ENCODE measurements around the gene ARMC9.

DNA sequence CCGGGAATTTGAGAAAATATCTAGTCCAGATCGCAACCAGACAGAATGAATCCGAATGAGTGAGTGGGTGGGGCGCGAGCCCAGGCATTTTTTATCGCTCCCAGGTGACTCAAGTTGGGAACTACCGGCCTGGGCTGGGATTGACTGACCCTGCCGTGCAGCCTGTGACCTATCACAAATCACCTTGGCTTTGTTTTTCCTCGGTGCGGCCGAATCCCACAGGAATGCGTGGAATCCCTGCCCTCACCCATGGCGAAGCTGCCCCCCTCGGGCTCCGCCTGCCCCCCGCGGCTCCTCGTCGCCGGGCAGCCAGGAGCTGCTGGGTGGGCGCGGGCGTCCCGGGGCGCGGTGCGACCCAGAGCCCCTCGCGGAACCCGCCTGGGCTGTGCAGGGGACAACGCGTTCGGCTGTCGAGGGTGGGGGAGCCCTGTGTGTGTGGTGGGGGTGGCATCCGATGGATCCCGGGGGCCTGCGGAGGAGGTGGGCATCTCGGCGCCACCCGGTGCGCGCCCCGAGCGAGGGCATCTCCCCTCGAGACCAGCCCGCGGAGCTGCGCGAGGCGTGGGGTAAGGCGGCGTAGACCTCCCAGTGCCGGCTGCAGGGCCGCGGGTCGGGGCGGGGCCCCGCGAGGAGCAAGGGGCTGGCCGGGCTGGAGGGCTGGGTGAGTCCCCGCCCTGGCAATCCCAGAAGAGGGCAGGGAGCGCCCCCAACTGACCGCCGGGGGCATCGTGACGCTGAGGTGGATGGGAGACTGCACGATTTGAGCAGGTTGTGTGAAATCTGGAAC is 213.6 kb downstream of the ARMC9 start:
- TF ChIP-seq POLR2A (IDR thresholded peaks at IDR 0.05), result no peak
- TF ChIP-seq CTCF (IDR thresholded peaks at IDR 0.05), result peak; percentile 64 to 84 (median 74)

Data from testis (tissue), 2 donors.